Calu3 (cell line): ENCODE data around the gene CHST8. TPM values are rescaled to one million over a fixed set of nuclear protein-coding genes. Genes with fewer than 3 reads are reported as not detected.

Source experiments
- BruUV-seq: library from RNA; stranded (reverse); fragments of 400-500 nt; replicated peaks from 2 replicates; lab custom pipeline; 2021; lab: Mats Ljungman, UMichigan
- CTCF ChIA-PET: fragments of 300-600 bp; sonication (Branson Sonifier 250); formaldehyde crosslinking; loops from one replicate; lab custom pipeline; 2022; ENCODE audit warnings: antibody characterized with exemption; lab: Charles Lee
- DNase-seq: peaks from one replicate; pipeline ENCODE4 v3.0.0; 2022
- H3K27ac Mint-ChIP-seq: one replicate; pipeline ENCODE4 v1.8.0; 2022; ENCODE audit warnings: mixed read lengths; ENCODE audit not compliant: unreplicated experiment
- H3K27me3 Mint-ChIP-seq: one replicate; pipeline ENCODE4 v1.8.0; 2022; ENCODE audit warnings: mixed read lengths; ENCODE audit not compliant: unreplicated experiment
- H3K36me3 Mint-ChIP-seq: one replicate; pipeline ENCODE4 v1.8.0; 2022; ENCODE audit warnings: mild to moderate bottlenecking, moderate library complexity, mixed read lengths; ENCODE audit not compliant: insufficient read depth, unreplicated experiment
- H3K4me1 Mint-ChIP-seq: one replicate; pipeline ENCODE4 v1.8.0; 2022; ENCODE audit warnings: mild to moderate bottlenecking, low read depth, mixed read lengths; ENCODE audit not compliant: unreplicated experiment
- H3K4me3 Mint-ChIP-seq: one replicate; pipeline ENCODE4 v1.8.0; 2022; ENCODE audit warnings: mild to moderate bottlenecking, low read depth, moderate library complexity, mixed read lengths; ENCODE audit not compliant: unreplicated experiment
- H3K9me3 Mint-ChIP-seq: one replicate; pipeline ENCODE4 v1.8.0; 2022; ENCODE audit warnings: low read depth, mixed read lengths; ENCODE audit not compliant: unreplicated experiment
- intact Hi-C: fragments of 100-400 bp; cut with micrococcal nuclease; formaldehyde crosslinking; loops from one replicate; pipeline ENCODE4 v1.10.0; 2022; ENCODE audit not compliant: unreplicated experiment
- total RNA-seq: library from RNA; stranded (reverse); gene quantifications from 2 replicates; pipeline ENCODE4 v1.2.3, GENCODE V29; 2022
- TF ChIP-seq, protein P1 (sequence below): fragments of 200-600 bp; IDR thresholded peaks from one replicate; pipeline ENCODE4 v1.8.0; 2022; ENCODE audit warnings: antibody characterized with exemption; ENCODE audit not compliant: unreplicated experiment

The CHST8 gene
- total RNA-seq, 1 experiment from 2014 or later, result not detected

DNA sequence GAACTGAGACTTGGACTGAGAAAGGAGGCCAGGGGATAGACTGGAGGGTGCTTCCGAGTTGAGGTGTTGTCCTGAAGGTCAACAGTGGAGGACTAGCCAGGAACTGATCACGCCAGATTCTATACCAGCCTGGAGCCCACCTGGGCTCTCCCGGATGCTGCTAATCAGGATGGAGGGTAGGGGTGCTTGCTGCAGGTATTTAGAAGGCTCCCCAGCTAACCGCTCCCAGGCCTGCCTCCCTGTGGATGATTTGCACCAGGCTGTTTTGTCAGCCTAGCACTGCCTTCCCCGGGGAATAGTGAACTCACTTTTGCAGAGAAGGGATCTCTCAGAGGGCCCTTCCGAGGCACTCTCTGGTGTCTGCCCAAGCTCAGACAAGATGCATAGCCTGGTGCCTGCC, 114.4 kb downstream of the CHST8 start:
- Mint-ChIP-seq H3K36me3 (no peaks in the 10 kb centered on the region), H3K4me1 (no peaks in the 10 kb centered on the region), H3K9me3 (no peaks in the 10 kb centered on the region), H3K27me3 (peaks cover 100% of the 10 kb centered on the region), H3K27ac (no peak overlapping the region), H3K4me3 (no peak overlapping the region)
- TF ChIP-seq, protein P1, sequence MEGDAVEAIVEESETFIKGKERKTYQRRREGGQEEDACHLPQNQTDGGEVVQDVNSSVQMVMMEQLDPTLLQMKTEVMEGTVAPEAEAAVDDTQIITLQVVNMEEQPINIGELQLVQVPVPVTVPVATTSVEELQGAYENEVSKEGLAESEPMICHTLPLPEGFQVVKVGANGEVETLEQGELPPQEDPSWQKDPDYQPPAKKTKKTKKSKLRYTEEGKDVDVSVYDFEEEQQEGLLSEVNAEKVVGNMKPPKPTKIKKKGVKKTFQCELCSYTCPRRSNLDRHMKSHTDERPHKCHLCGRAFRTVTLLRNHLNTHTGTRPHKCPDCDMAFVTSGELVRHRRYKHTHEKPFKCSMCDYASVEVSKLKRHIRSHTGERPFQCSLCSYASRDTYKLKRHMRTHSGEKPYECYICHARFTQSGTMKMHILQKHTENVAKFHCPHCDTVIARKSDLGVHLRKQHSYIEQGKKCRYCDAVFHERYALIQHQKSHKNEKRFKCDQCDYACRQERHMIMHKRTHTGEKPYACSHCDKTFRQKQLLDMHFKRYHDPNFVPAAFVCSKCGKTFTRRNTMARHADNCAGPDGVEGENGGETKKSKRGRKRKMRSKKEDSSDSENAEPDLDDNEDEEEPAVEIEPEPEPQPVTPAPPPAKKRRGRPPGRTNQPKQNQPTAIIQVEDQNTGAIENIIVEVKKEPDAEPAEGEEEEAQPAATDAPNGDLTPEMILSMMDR, result no peak
- DNase-seq, result no peak
- intact Hi-C loops, result no loop called here
- BruUV-seq, result no TSS peak
- CTCF ChIA-PET, result no interaction called here

DNA sequence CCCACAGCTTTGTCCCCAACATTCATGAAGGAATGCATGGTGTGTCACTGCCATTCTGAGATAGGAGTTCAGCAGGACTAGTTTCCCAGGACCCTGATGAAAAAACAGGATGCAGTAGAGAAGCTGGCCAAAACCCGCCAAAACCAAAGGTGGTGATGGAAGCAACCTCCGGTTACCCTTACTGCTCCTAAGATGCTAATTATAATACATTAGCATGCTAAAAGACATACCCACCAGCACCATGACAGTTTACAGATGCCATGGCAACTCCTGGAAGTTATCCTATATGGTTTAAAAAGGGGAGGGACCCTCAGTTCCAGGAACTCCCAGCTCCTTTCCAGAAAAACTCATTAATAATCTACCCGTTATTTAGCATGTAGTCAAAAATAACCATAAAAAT, 115.0 kb downstream of the CHST8 start:
- H3K36me3 Mint-ChIP-seq, result no peaks in the 10 kb centered on the region
- H3K27ac Mint-ChIP-seq, result no peak overlapping the region
- CTCF ChIA-PET, result interaction anchor here (0.8 kb wide), 1 partner anchor 31 kb away, joined by 3 read pairs; no protein-coding TSS in a partner anchor
- intact Hi-C loops, result no loop called here
- TF ChIP-seq, protein P1, result no peak
- H3K4me1 Mint-ChIP-seq, result no peaks in the 10 kb centered on the region
- H3K27me3 Mint-ChIP-seq, result peaks cover 100% of the 10 kb centered on the region
- no peaks in the 10 kb centered on the region for H3K9me3 Mint-ChIP-seq
- no peak for DNase-seq
- no peak overlapping the region for H3K4me3 Mint-ChIP-seq
- no TSS peak for BruUV-seq

DNA sequence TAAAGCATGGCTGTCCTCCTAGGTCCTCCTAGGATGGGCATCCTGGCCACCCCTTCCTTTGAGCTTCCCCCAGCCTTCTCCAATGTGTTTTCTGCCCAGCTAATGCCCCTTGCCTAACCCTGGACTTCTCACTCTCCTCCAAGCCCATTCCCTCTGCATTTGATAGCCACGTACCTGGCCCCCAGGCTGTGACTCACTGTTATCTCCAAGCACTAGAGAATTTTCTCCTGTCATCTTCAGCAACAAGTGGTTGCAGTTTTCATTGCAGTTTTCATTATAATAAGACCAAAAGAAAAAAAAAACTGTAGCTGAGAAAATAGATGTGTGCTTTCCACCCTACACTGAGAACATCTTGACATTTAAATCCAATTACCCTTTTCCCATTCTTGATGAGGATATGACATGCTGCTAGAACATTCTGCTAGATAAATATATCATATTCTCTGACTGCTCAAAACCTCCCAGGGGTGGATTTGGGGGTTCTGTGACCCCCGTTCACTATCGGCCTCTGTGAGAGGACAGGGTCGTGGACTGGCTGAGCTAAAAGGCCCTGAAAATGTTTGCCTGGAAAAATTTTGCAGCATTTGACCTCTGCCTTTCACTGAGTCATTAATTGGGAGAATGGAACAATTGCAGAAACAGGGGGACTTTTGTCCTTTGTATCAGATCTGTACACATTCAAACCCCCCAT, 116.1 kb downstream of the CHST8 start:
- CTCF ChIA-PET, result no interaction called here
- intact Hi-C loops, result no loop called here
- TF ChIP-seq, protein P1, result no peak
- no peaks in the 10 kb centered on the region for H3K36me3 Mint-ChIP-seq
- H3K4me3 Mint-ChIP-seq, result no peak overlapping the region
- H3K4me1 Mint-ChIP-seq, result no peaks in the 10 kb centered on the region
- no peaks in the 10 kb centered on the region for H3K9me3 Mint-ChIP-seq
- no TSS peak for BruUV-seq
- no peak overlapping the region for H3K27ac Mint-ChIP-seq
- peaks cover 99% of the 10 kb centered on the region for H3K27me3 Mint-ChIP-seq
- no peak for DNase-seq

DNA sequence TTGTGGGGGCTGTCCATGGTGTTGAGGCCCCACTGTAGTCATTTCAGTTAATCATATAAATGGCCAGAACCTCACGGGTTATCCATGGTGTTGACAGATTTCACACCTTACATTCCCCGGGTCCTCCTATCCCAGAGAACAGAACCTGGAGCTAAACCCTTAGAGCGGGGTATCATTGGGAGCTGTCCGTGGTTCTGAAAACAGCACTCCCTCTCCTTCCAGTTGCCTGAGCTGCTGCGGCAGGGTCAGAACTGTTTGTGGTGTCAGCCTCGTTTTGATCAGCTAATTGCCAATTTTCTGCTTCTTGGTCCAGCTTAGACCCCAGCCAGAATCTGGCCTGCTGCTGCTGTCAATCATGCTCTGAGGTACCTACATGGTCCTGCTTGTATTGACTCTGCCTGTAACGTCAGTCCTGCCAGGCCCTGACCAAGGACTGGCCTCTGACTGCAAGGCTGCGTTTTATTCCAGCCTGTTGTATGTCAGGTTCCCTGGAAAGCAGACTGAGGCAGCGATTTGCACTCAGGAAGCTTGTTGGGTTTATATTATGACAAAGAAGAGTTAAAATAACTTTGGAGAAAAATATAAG, 119.2 kb downstream of the CHST8 start:
- peak; percentile 53 for DNase-seq
- Mint-ChIP-seq H3K27me3 (peaks cover 99% of the 10 kb centered on the region), H3K36me3 (no peaks in the 10 kb centered on the region), H3K27ac (no peak overlapping the region), H3K4me1 (no peaks in the 10 kb centered on the region), H3K4me3 (no peak overlapping the region), H3K9me3 (no peaks in the 10 kb centered on the region)
- CTCF ChIA-PET, result interaction anchor here (1.3 kb wide), 1 partner anchor 310 kb away, joined by 3 read pairs; no protein-coding TSS in a partner anchor
- TF ChIP-seq, protein P1, result no peak
- BruUV-seq, result no TSS peak
- intact Hi-C loops, result no loop called here
